GM12873 (cell line): ENCODE data around the gene USP11.

Experiments used
- TF ChIP-seq, protein P1 (sequence below): IDR thresholded peaks from 2 replicates; pipeline ENCODE4 v1.5.1; 2012; ENCODE audit warnings: low read depth, mild to moderate bottlenecking, moderate library complexity, low read length, control low read depth; ENCODE audit not compliant: insufficient read depth; ENCODE audit errors: missing control alignments

The USP11 gene

DNA sequence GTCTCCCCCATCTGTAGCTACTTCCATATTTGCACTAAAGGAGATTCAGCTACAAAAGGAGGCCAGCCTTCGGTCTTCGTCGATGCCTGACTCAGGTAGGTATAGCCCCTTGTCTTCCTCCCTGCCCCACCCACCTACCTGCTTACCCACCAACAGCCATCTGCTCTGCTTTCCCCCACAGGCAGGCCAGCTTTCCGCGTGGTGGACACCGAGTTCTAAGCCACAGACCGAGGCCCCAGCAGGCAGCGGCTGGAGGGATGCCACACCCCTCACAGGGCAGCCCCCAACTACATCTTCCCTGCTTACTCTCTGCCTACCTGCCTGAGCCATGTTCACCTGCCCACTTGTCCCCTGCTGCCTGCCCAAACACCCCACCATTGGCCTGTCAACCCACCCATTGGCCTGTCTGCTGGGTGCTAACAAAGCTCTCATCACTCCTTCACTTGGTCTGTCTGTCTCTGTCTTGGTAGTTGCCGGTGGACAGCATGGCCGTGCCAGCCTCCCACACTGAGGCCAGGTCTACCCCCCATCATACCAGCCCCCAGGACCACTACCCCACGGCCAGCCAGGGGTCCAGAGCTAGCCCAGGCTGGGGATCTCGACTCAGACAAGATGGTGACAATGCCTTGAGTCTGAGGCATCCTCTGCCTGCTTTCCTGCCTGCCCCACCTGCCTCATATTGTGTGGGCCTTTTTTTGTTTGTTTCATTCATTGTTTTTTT is 4.1 kb upstream of the USP11 start:
- TF ChIP-seq, protein P1, sequence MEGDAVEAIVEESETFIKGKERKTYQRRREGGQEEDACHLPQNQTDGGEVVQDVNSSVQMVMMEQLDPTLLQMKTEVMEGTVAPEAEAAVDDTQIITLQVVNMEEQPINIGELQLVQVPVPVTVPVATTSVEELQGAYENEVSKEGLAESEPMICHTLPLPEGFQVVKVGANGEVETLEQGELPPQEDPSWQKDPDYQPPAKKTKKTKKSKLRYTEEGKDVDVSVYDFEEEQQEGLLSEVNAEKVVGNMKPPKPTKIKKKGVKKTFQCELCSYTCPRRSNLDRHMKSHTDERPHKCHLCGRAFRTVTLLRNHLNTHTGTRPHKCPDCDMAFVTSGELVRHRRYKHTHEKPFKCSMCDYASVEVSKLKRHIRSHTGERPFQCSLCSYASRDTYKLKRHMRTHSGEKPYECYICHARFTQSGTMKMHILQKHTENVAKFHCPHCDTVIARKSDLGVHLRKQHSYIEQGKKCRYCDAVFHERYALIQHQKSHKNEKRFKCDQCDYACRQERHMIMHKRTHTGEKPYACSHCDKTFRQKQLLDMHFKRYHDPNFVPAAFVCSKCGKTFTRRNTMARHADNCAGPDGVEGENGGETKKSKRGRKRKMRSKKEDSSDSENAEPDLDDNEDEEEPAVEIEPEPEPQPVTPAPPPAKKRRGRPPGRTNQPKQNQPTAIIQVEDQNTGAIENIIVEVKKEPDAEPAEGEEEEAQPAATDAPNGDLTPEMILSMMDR = no peak

- TF ChIP-seq, protein P1 = no peak
Observed at GRCh38 chrX:47229427-47229826, 3.4 kb upstream of the USP11 start.

DNA sequence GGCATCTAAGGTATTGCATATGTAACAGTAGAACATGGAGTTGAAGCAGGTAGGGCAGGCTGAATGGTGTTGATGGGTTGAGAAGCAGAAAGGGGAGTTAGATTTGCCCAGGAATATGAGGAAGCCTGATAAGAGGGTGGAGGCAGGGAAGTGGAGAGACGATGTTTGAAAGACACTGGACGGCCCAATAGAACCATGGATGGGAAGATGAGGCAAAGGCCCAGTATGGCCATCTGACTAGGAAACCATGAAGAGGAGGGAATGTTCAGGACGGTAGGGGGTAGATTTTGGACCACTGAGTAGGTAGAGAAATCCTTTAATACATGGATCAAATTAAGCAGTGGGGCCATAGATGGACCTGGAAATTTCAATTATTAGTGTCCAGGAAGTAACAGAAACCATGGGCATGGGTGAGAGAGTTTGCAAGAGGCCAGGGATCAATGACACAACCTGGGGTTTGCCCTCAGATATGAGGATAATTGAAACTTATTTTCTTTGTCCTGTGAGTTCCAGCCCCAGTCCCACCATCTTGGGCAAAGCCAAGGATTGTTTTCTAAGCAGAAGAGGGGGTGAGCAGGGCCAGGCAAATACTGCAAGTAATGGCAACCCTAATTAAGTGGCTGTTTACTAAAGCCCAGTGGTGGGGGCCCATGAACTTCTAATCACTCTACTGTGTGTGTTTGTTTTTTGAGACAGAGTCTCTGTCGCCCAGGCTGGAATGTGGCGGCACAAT is 2.5 kb upstream of the USP11 start:
- TF ChIP-seq, protein P1 = no peak

GRCh38 chrX:47231167-47231566 is 1.6 kb upstream of the USP11 start:
- TF ChIP-seq, protein P1 = no peak

GRCh38 chrX:47232197-47232802 is 509 bp upstream of the USP11 start:
- TF ChIP-seq, protein P1 = no peak

GRCh38 chrX:47233333-47234113 is 714 bp downstream of the USP11 start:
- TF ChIP-seq, protein P1 = no peak
